Left renal cortex interstitium (tissue), 4 donors: ENCODE measurements around the gene HMGA1. TPM values are rescaled to one million over a fixed set of nuclear protein-coding genes. Genes with fewer than 3 reads are reported as not detected.

Experiments
- DNase-seq, 4 donors: peaks; one replicate each; pipeline ENCODE4 v3.0.0-alpha.2; 2013; ENCODE audit warnings: low read depth in 4 of 4, low spot score in 2 of 4, missing footprints in 1 of 4
- polyA plus RNA-seq, 4 donors: library from polyadenylated mRNA; unstranded; fragments of 120-200 nt; gene quantifications; one replicate each; pipeline ENCODE4 v1.2.1, GENCODE V29; 2013; ENCODE audit not compliant: insufficient read length in 4 of 4

HMGA1 gene
- polyA plus RNA-seq, 4 donors: 87.8 to 176 (median 138) TPM

- no peak for DNase-seq
Measured at GRCh38 chr6:34285448-34286164, 48.9 kb downstream of the HMGA1 start.

- no peak for DNase-seq
Measured at GRCh38 chr6:34288581-34288980, 51.9 kb downstream of the HMGA1 start.

GRCh38 chr6:34289137-34289536, 52.5 kb downstream of the HMGA1 start:
- no peak for DNase-seq

GRCh38 chr6:34292954-34293353, 56.3 kb downstream of the HMGA1 start:
- DNase-seq: no peak

- no peak for DNase-seq
Measured at GRCh38 chr6:34295721-34296120, 59.0 kb downstream of the HMGA1 start.

Other genes starting within 250 kb of the HMGA1 start
- gene GRM4, start 90.8 kb upstream of the HMGA1 start, polyA plus RNA-seq: under 1 TPM; 0.56 to 0.71 (median 0.62) TPM
- 10 to 100 TPM; 10.8 to 17.3 (median 14.4) TPM for gene SMIM29, start 12.1 kb downstream of the HMGA1 start, polyA plus RNA-seq
- gene NUDT3, start 155.8 kb downstream of the HMGA1 start, polyA plus RNA-seq: 10 to 100 TPM; 14.8 to 28.1 (median 21.9) TPM
- gene RPS10, start 189.2 kb downstream of the HMGA1 start, polyA plus RNA-seq: 1,000 to 10,000 TPM; 1,098 to 1,629 (median 1,403) TPM
- gene PACSIN1, start 229.2 kb downstream of the HMGA1 start, polyA plus RNA-seq: 1 to 10 TPM in 2 of 4 donors, under 1 TPM in 2; 0.65 to 1.2 (median 0.84) TPM